Large intestine (tissue), 3 donors: Measurements from ENCODE around the gene AFF1. TPM values are rescaled to one million over a fixed set of nuclear protein-coding genes. Genes with fewer than 3 reads are reported as not detected.

ENCODE experiments used
- DNase-seq, 2 donors: peaks; one replicate each; pipeline versions ENCODE4 v3.0.0 to v3.0.0-alpha.2; 2013
- H3K27ac ChIP-seq: one replicate; pipeline ENCODE4 v1.5.1; 2013; ENCODE audit warnings: low read length
- H3K27me3 ChIP-seq: 2 replicates; pipeline ENCODE4 v1.6.1; 2013; ENCODE audit warnings: low read length; ENCODE audit not compliant: control insufficient read depth, insufficient read depth
- H3K36me3 ChIP-seq: 2 replicates; pipeline ENCODE4 v1.6.1; 2013; ENCODE audit warnings: low read length; ENCODE audit not compliant: control insufficient read depth, insufficient read depth
- H3K4me1 ChIP-seq: one replicate; pipeline ENCODE4 v1.6.1; 2013; ENCODE audit warnings: low read length; ENCODE audit not compliant: control insufficient read depth, insufficient read depth
- H3K4me3 ChIP-seq: one replicate; pipeline ENCODE4 v1.5.1; 2013; ENCODE audit warnings: low read length
- H3K9me3 ChIP-seq: one replicate; pipeline ENCODE4 v1.6.1; 2013; ENCODE audit warnings: mild to moderate bottlenecking, low read depth, low read length, moderate library complexity; ENCODE audit not compliant: control insufficient read depth
- WGBS: methylation state at CpG from one replicate; pipeline ENCODE4 v1.1.5; 2013; ENCODE audit warnings: low lambda C conversion rate; ENCODE audit not compliant: insufficient coverage; 5-methylcytosine and 5-hydroxymethylcytosine counted together
- polyA plus RNA-seq: library from polyadenylated mRNA; unstranded; fragments of 120-200 nt; gene quantifications from one replicate; pipeline ENCODE4 v1.2.1, GENCODE V29; 2013

The AFF1 gene
- polyA plus RNA-seq, 1 donor = 37.5 TPM

GRCh38 chr4:87002682-87003043, 67.9 kb downstream of the AFF1 start:
- Histone ChIP-seq H3K36me3 (no peaks in the 10 kb centered on the region), H3K27me3 (no peaks in the 10 kb centered on the region), H3K9me3 (no peaks in the 10 kb centered on the region), H3K4me1 (peaks cover 4% of the 10 kb centered on the region), H3K4me3 (no peak overlapping the region), H3K27ac (no peak overlapping the region)
- WGBS = no CpG with 5 or more reads among the region's 6 CpGs
- no peak for DNase-seq

- whole genome bisulfite sequencing = no CpG with 5 or more reads among the region's 2 CpGs
- Histone ChIP-seq H3K4me1 (peaks cover 4% of the 10 kb centered on the region), H3K36me3 (no peaks in the 10 kb centered on the region), H3K4me3 (no peak overlapping the region), H3K27ac (no peak overlapping the region), H3K27me3 (no peaks in the 10 kb centered on the region), H3K9me3 (no peaks in the 10 kb centered on the region)
- DNase-seq = no peak
Observed at GRCh38 chr4:87003266-87003665, 68.5 kb downstream of the AFF1 start.

GRCh38 chr4:87005369-87005689, 70.5 kb downstream of the AFF1 start:
- H3K27ac ChIP-seq = peak overlapping the region; percentile 98
- peaks cover 15% of the 10 kb centered on the region for H3K4me1 ChIP-seq
- WGBS = no CpG with 5 or more reads among the region's 1 CpG
- no peak for DNase-seq
- H3K27me3 ChIP-seq = no peaks in the 10 kb centered on the region
- no peaks in the 10 kb centered on the region for H3K36me3 ChIP-seq
- peak overlapping the region; percentile 75 for H3K4me3 ChIP-seq
- H3K9me3 ChIP-seq = no peaks in the 10 kb centered on the region

- Histone ChIP-seq H3K36me3 (no peaks in the 10 kb centered on the region), H3K27ac (peak overlapping the region; percentile 98), H3K27me3 (no peaks in the 10 kb centered on the region), H3K4me1 (peaks cover 18% of the 10 kb centered on the region), H3K4me3 (peak overlapping the region; percentile 75), H3K9me3 (no peaks in the 10 kb centered on the region)
- whole genome bisulfite sequencing = 0% methylated on average over 1 of the region's 16 CpGs
- DNase-seq = peak; percentile 34 to 72
Observed at GRCh38 chr4:87005690-87006425, 71.0 kb downstream of the AFF1 start.

- no peak for DNase-seq
- Histone ChIP-seq H3K27ac (peak overlapping the region; percentile 98), H3K27me3 (no peaks in the 10 kb centered on the region), H3K9me3 (no peaks in the 10 kb centered on the region), H3K36me3 (no peaks in the 10 kb centered on the region), H3K4me3 (peak overlapping the region; percentile 75), H3K4me1 (peaks cover 23% of the 10 kb centered on the region)
- WGBS = no CpG with 5 or more reads among the region's 9 CpGs
Observed at GRCh38 chr4:87006426-87006675, 71.5 kb downstream of the AFF1 start.

GRCh38 chr4:87006676-87007527, 72.1 kb downstream of the AFF1 start:
- H3K4me1 ChIP-seq = peaks cover 24% of the 10 kb centered on the region
- H3K4me3 ChIP-seq = peak overlapping the region; percentile 75
- WGBS = no CpG with 5 or more reads among the region's 82 CpGs
- no peaks in the 10 kb centered on the region for H3K27me3 ChIP-seq
- peak overlapping the region; percentile 98 for H3K27ac ChIP-seq
- no peaks in the 10 kb centered on the region for H3K9me3 ChIP-seq
- DNase-seq = peak; percentile 91 to 98
- H3K36me3 ChIP-seq = no peaks in the 10 kb centered on the region

GRCh38 chr4:87007528-87008446, 73.0 kb downstream of the AFF1 start:
- Histone ChIP-seq H3K27ac (peak overlapping the region; percentile 98), H3K36me3 (no peaks in the 10 kb centered on the region), H3K9me3 (no peaks in the 10 kb centered on the region), H3K27me3 (no peaks in the 10 kb centered on the region), H3K4me1 (peaks cover 25% of the 10 kb centered on the region), H3K4me3 (peak overlapping the region; percentile 75)
- peak; percentile 55 to 72 for DNase-seq
- WGBS = 0% methylated on average over 2 of the region's 22 CpGs

GRCh38 chr4:87009095-87009648, 74.4 kb downstream of the AFF1 start:
- no CpG with 5 or more reads among the region's 2 CpGs for WGBS
- Histone ChIP-seq H3K36me3 (no peaks in the 10 kb centered on the region), H3K27me3 (no peaks in the 10 kb centered on the region), H3K4me1 (peaks cover 34% of the 10 kb centered on the region), H3K9me3 (no peaks in the 10 kb centered on the region), H3K4me3 (no peak overlapping the region), H3K27ac (peak overlapping the region; percentile 47)
- DNase-seq = peak in 1 of 2 donors; percentile 50

GRCh38 chr4:87010192-87010591, 75.4 kb downstream of the AFF1 start:
- H3K4me3 ChIP-seq = no peak overlapping the region
- H3K9me3 ChIP-seq = no peaks in the 10 kb centered on the region
- H3K36me3 ChIP-seq = no peaks in the 10 kb centered on the region
- no CpG with 5 or more reads among the region's 1 CpG for WGBS
- peaks cover 40% of the 10 kb centered on the region for H3K4me1 ChIP-seq
- H3K27me3 ChIP-seq = no peaks in the 10 kb centered on the region
- H3K27ac ChIP-seq = no peak overlapping the region
- DNase-seq = no peak
